Nephron progenitor cell (in vitro differentiated cells): Measurements from ENCODE around the gene MIDN.
"Not testable (repeated sequence)": the region's sequence is repeated elsewhere in the genome, so short reads cannot be mapped to it uniquely, and the experiment has no call there.

Source experiments
- DNase-seq: peaks from one replicate; pipeline ENCODE4 v3.0.0; 2021
- H3K27ac Mint-ChIP-seq: 2 replicates; pipeline ENCODE4 v1.8.0; 2021; ENCODE audit warnings: mild to moderate bottlenecking, moderate library complexity, mixed read lengths
- H3K27me3 Mint-ChIP-seq: 2 replicates; pipeline ENCODE4 v1.8.0; 2021; ENCODE audit warnings: mild to moderate bottlenecking, low read depth, mixed read lengths; ENCODE audit not compliant: poor library complexity
- H3K36me3 Mint-ChIP-seq: 2 replicates; pipeline ENCODE4 v1.8.0; 2021; ENCODE audit warnings: low read depth, mixed read lengths
- H3K4me1 Mint-ChIP-seq: 2 replicates; pipeline ENCODE4 v1.8.0; 2021; ENCODE audit warnings: mixed read lengths
- H3K4me3 Mint-ChIP-seq: 2 replicates; pipeline ENCODE4 v1.8.0; 2021; ENCODE audit warnings: mild to moderate bottlenecking, moderate library complexity, mixed read lengths
- H3K9me3 Mint-ChIP-seq: 2 replicates; pipeline ENCODE4 v1.8.0; 2021; ENCODE audit warnings: mild to moderate bottlenecking, moderate library complexity, mixed read lengths
- CTCF ChIP-seq: fragments of 200-600 bp; sonication (generic); IDR thresholded peaks from 2 replicates; pipeline ENCODE4 v1.5.0; 2021; ENCODE audit warnings: antibody characterized with exemption

Gene MIDN

GRCh38 chr19:1206864-1207450 is 41.4 kb upstream of the MIDN start:
- Mint-ChIP-seq H3K27me3 (peaks cover 6% of the 10 kb centered on the region), H3K4me1 (peaks cover 57% of the 10 kb centered on the region), H3K27ac (peak overlapping the region; percentile 69), H3K9me3 (no peaks in the 10 kb centered on the region), H3K4me3 (peak overlapping the region; percentile 93), H3K36me3 (peaks cover 15% of the 10 kb centered on the region)
- DNase-seq: peak; percentile 46
- TF ChIP-seq CTCF: no peak

DNA sequence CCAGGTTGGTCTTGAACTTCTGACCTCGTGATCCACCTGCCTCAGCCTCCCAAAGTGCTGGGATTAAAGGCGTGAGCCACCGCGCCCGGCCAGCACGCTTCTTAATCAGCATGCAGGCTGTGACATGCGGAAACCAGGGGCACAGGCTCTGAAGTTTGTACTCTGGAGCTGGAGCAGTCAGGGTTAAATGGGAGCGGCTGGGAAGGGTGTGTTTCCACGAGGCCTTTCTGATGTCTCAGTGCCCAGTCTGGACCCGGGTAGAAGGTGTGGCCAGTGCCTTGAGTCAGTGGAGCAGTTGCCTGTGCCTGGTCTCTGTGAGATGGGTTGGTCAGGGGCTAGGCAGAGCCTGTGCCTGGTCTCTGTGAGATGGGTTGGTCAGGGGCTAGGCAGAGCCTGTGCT is 39.6 kb upstream of the MIDN start:
- H3K27me3 Mint-ChIP-seq, H3K4me3 Mint-ChIP-seq, DNase-seq, H3K9me3 Mint-ChIP-seq, H3K27ac Mint-ChIP-seq: not testable (repeated sequence)
- Mint-ChIP-seq H3K36me3 (peaks cover 22% of the 10 kb centered on the region), H3K4me1 (peaks cover 55% of the 10 kb centered on the region)

DNA sequence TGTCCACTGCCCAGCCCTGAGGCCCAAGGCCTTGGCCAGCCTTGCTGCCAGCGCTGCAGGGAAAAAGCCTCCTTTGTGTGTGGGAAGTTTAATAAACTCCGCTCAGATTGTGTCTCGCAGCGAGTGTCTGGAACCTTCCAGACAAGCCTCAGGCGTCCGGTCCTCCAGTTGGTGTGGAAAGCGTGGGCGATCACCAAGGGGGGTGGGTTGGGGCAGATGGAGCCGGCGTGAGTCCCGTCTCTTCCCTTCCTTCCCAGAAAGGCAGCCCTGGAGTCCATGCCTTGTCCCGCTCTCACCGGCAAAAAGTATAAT is 38.2 kb upstream of the MIDN start:
- H3K4me3 Mint-ChIP-seq: peak overlapping the region; percentile 64
- no peak for DNase-seq
- H3K27ac Mint-ChIP-seq: peak overlapping the region; percentile 25
- peaks cover 6% of the 10 kb centered on the region for H3K27me3 Mint-ChIP-seq
- TF ChIP-seq CTCF: no peak
- peaks cover 58% of the 10 kb centered on the region for H3K4me1 Mint-ChIP-seq
- H3K36me3 Mint-ChIP-seq: peaks cover 22% of the 10 kb centered on the region
- H3K9me3 Mint-ChIP-seq: no peaks in the 10 kb centered on the region

- H3K4me3 Mint-ChIP-seq: peak overlapping the region; percentile 29
- peak overlapping the region; percentile 96 for H3K27ac Mint-ChIP-seq
- TF ChIP-seq CTCF: no peak
- peaks cover 22% of the 10 kb centered on the region for H3K36me3 Mint-ChIP-seq
- peaks cover 69% of the 10 kb centered on the region for H3K4me1 Mint-ChIP-seq
- DNase-seq: peak; percentile 43
- H3K9me3 Mint-ChIP-seq: no peaks in the 10 kb centered on the region
- peaks cover 6% of the 10 kb centered on the region for H3K27me3 Mint-ChIP-seq
These were observed 36.7 kb upstream of the MIDN start for GRCh38 chr19:1211494-1212234.

- DNase-seq: peak; percentile 48
- peaks cover 68% of the 10 kb centered on the region for H3K4me1 Mint-ChIP-seq
- TF ChIP-seq CTCF: no peak
- H3K36me3 Mint-ChIP-seq: peaks cover 22% of the 10 kb centered on the region
- H3K27ac Mint-ChIP-seq: peak overlapping the region; percentile 93
- no peaks in the 10 kb centered on the region for H3K9me3 Mint-ChIP-seq
- peak overlapping the region; percentile 63 for H3K4me3 Mint-ChIP-seq
- H3K27me3 Mint-ChIP-seq: peaks cover 4% of the 10 kb centered on the region
These were observed 34.7 kb upstream of the MIDN start for GRCh38 chr19:1213391-1214286.

DNA sequence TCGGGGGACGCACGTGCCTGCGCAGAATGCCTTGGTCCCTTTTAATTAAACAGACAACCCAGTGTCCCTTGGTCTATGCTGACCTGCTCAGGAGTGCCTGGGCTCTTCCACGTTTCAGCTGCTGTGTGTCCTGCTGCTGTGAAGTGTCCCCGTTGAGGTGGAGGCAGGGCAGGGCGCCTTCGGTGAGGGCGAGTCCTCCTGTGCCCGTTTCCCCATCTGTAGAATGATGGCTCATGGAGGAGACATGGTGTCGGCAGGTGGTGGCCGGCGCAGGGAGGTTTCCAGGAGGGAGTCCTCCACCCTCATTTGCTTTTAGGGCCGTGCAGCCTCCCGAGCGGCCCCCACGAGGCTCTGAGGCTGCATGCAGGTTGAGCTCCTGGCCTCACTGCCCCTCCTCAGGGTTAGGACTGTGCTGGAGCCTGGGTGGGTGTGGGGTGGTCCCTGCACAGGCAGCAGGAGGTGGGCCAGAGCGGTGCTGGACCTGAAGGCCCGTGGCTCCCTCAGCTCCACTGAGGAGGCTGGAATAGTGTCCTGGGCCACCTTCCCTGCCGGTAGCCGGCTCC is 34.0 kb upstream of the MIDN start:
- Mint-ChIP-seq H3K4me1 (peaks cover 67% of the 10 kb centered on the region), H3K36me3 (peaks cover 22% of the 10 kb centered on the region), H3K27me3 (no peaks in the 10 kb centered on the region), H3K9me3 (no peaks in the 10 kb centered on the region), H3K4me3 (peak overlapping the region; percentile 63), H3K27ac (peak overlapping the region; percentile 93)
- TF ChIP-seq CTCF: no peak
- no peak for DNase-seq
